Right lobe of liver (tissue), 6 donors: Measurements from ENCODE around the gene GABRR1. TPM values are rescaled to one million over a fixed set of nuclear protein-coding genes. Genes with fewer than 3 reads are reported as not detected.

Experiments used
- ATAC-seq, 4 donors: fragments of 200-7000 bp; cut with Tn5 transposase; one replicate each; pipeline ENCODE4 v1.9.1; 2020; ENCODE audit warnings: mild to moderate bottlenecking in 4 of 4, moderate library complexity in 4 of 4
- DNase-seq, 3 donors: peaks; one replicate each; pipeline ENCODE4 v3.0.0-alpha.2; 2020
- H3K27ac ChIP-seq, 3 donors: fragments of 200-600 bp; one replicate each; pipeline ENCODE4 v1.8.0; 2022
- H3K27me3 ChIP-seq, 2 donors: fragments of 200-600 bp; one replicate each; pipeline ENCODE4 v1.8.0; 2022
- H3K36me3 ChIP-seq, 4 donors: fragments of 200-600 bp; sonication (generic) in 1 of 4; one replicate each; pipeline versions ENCODE4 v1.5.1 to v1.8.0; 2017 to 2022; ENCODE audit warnings: control low read depth in 1 of 4
- H3K4me1 ChIP-seq, 4 donors: fragments of 200-600 bp; sonication (generic) in 1 of 4; one replicate each; pipeline versions ENCODE4 v1.5.1 to v1.8.0; 2017 to 2022; ENCODE audit warnings: control low read depth in 1 of 4
- H3K4me3 ChIP-seq, 3 donors: fragments of 200-600 bp; one replicate each; pipeline ENCODE4 v1.8.0; 2022
- H3K9me3 ChIP-seq, 4 donors: fragments of 200-600 bp; sonication (generic) in 1 of 4; one replicate each; pipeline versions ENCODE4 v1.5.1 to v1.8.0; 2017 to 2022; ENCODE audit warnings: control low read depth in 1 of 4
- CTCF ChIP-seq, 4 donors: fragments of 200-600 bp in 3 of 4; fragments of 450-650 bp in 1 of 4; IDR thresholded peaks; one replicate each; pipeline versions ENCODE4 v1.5.1 to v1.8.0; 2016 to 2022; ENCODE audit warnings: antibody characterized with exemption in 4 of 4, mild to moderate bottlenecking in 2 of 4
- POLR2A ChIP-seq: fragments of 450-650 bp; IDR thresholded peaks from one replicate; pipeline ENCODE4 v1.6.1; 2017; ENCODE audit warnings: antibody characterized with exemption, mild to moderate bottlenecking
- WGBS: methylation state at CpG from one replicate; pipeline ENCODE4 v1.1.6; 2018; ENCODE audit warnings: low coverage, low lambda C conversion rate; ENCODE audit not compliant: insufficient coverage; ENCODE audit errors: missing lambda C conversion rate; 5-methylcytosine and 5-hydroxymethylcytosine counted together
- intact Hi-C, 2 donors: fragments of 100-400 bp; cut with DNase I; formaldehyde crosslinking; loops; one replicate each; pipeline versions ENCODE4 v1.11.2 to v1.14.1; 2022
- total RNA-seq, 6 experiments: library from RNA; depleted of rRNA in 2 of 6; stranded (reverse); fragments of >200 nt in 2 of 6; fragmentation: NEBNext Ultra II Directional in 3 of 6; extraction: Animal tissue kit (Norgen Biotek cat#: 25700) in 3 of 6; gene quantifications; one replicate each; pipeline versions ENCODE4 v1.1.0 to v1.2.4, GENCODE V29; 2016 to 2023
- donor health status: DM: no; HTN: yes; CAD: no.
- donor health status: DM: no; HTN: no; CAD: no.
- donor health status: DM: no; HTN: no; CAD: no.
- donor health status: DM: no; HTN: yes; CAD: no.
- donor health status: DM: no; HTN: yes; CAD: no.

GABRR1 gene
- total RNA-seq, 6 experiments from 2014 or later, result not detected

GRCh38 chr6:89146718-89147700, 70.1 kb downstream of the GABRR1 start:
- Histone ChIP-seq H3K4me3 (peak overlapping the region; percentile 76 to 90 (median 79)), H3K9me3 (no peaks in the 10 kb centered on the region), H3K4me1 (peaks cover 0 to 7% (median 0%) of the 10 kb centered on the region in 4 donors), H3K27me3 (no peaks in the 10 kb centered on the region), H3K27ac (peak overlapping the region; percentile 72 to 78 (median 76)), H3K36me3 (no peaks in the 10 kb centered on the region)
- DNase-seq (no peak), ATAC-seq (no peak)
- intact Hi-C loops, result no loop called here
- WGBS, result 48% methylated on average over 16 of the region's 26 CpGs
- TF ChIP-seq POLR2A, result no peak

- peak within 1 kb of the TSS; percentile 76 to 90 (median 79) for H3K4me3 ChIP-seq
- no peaks in the 10 kb centered on the region for H3K9me3 ChIP-seq
- H3K36me3 ChIP-seq, result no peaks in the 10 kb centered on the region
- H3K27ac ChIP-seq, result peak within 1 kb of the TSS; percentile 72 to 78 (median 76)
- ATAC-seq (peak; percentile 94 to 98 (median 95)), DNase-seq (peak; percentile 79 to 86 (median 83))
- peaks cover 0 to 7% (median 1%) of the 10 kb centered on the region in 4 donors for H3K4me1 ChIP-seq
- H3K27me3 ChIP-seq, result no peaks in the 10 kb centered on the region
- TF ChIP-seq POLR2A, result peak; percentile 64
- no peak for TF ChIP-seq CTCF (IDR thresholded peaks at IDR 0.05)
- under 1% methylated on average over 27 of the region's 102 CpGs for WGBS
- intact Hi-C loops, result no loop called here
Measured at GRCh38 chr6:89145956-89146717, 71.0 kb downstream of the GABRR1 start, which contains the start of gene PM20D2. Gene PM20D2, plus strand, starts transcription at chr6:89146055. Its CDS starts 90 bp downstream, at chr6:89146145.

GRCh38 chr6:89145091-89145955, 71.8 kb downstream of the GABRR1 start:
- WGBS, result 5% methylated on average over 16 of the region's 17 CpGs
- Histone ChIP-seq H3K27me3 (no peaks in the 10 kb centered on the region), H3K4me3 (peak overlapping the region; percentile 76 to 90 (median 79)), H3K36me3 (no peaks in the 10 kb centered on the region), H3K9me3 (no peaks in the 10 kb centered on the region), H3K27ac (peak overlapping the region; percentile 72 to 78 (median 76)), H3K4me1 (peaks cover 0 to 15% (median 5%) of the 10 kb centered on the region in 4 donors)
- ATAC-seq (peak; percentile 18 to 40 (median 26)), DNase-seq (no peak)
- TF ChIP-seq POLR2A (no peak), CTCF (IDR thresholded peaks at IDR 0.05) (no peak)
- intact Hi-C loops, result no loop called here

- no peaks in the 10 kb centered on the region for H3K9me3 ChIP-seq
- H3K27me3 ChIP-seq, result no peaks in the 10 kb centered on the region
- no peaks in the 10 kb centered on the region for H3K36me3 ChIP-seq
- H3K4me1 ChIP-seq, result peaks cover 0 to 22% (median 10%) of the 10 kb centered on the region in 4 donors
- H3K27ac ChIP-seq, result no peak overlapping the region
- DNase-seq (no peak), ATAC-seq (no peak)
- WGBS, result 68% methylated on average over 2 of the region's 2 CpGs
- no peak overlapping the region for H3K4me3 ChIP-seq
- TF ChIP-seq CTCF (IDR thresholded peaks at IDR 0.05), result no peak
- intact Hi-C loops, result no loop called here
Measured at GRCh38 chr6:89144354-89144906, 72.7 kb downstream of the GABRR1 start.
